ENCODE measurements around the gene NAA50.

- TF ChIP-seq CTCF (conservative IDR thresholded peaks at IDR 0.05; ENCODE audit: low read depth, low read length), result no peak
- no peak for TF ChIP-seq EZH2 (IDR thresholded peaks at IDR 0.05; ENCODE audit: low read length, unreplicated experiment)
Observed at GRCh38 chr3:113746548-113747282, 666 bp upstream of the NAA50 start, which contains the start of gene ATP6V1A.
